Measurements from ENCODE around the gene RAB18. TPM values are rescaled to one million over a fixed set of nuclear protein-coding genes. Genes with fewer than 3 reads are reported as not detected.

Gene RAB18
- total and polyA plus RNA-seq, 2 of the 8 experiments (the other 6 are each of a cell fraction or from before 2014, with no cell fraction given): 14.7 to 69.7 TPM

GRCh38 chr10:27461312-27461711, 42.8 kb upstream of the RAB18 start:
- Histone ChIP-seq H3K79me2 (ENCODE audit: control insufficient read depth in 1 of 2, insufficient read depth in 2 of 2, low read length in 2 of 2) (no peaks in the 10 kb centered on the region), H3K9me3 (ENCODE audit: insufficient read depth in 2 of 2, low read depth in 1 of 2, low read length in 1 of 2) (no peaks in the 10 kb centered on the region), H4K91ac (replicated peaks; ENCODE audit: insufficient read length, low read length) (no peak overlapping the region), H3K4me3 (ENCODE audit: extremely low read depth in 1 of 4, insufficient read depth in 2 of 4, low read depth in 3 of 4, low read length in 4 of 4) (no peak overlapping the region), H3K23ac (ENCODE audit: insufficient read length) (no peak overlapping the region), H3K27me3 (replicated peaks in 1 of 4; ENCODE audit: control insufficient read depth in 3 of 4, extremely low read depth in 1 of 4, insufficient read depth in 3 of 4, low read length in 3 of 4) (no peaks in the 10 kb centered on the region), H3K9ac (replicated peaks in 1 of 4; ENCODE audit: extremely low read depth in 1 of 4, low read depth in 3 of 4, low read length in 3 of 4) (no peak overlapping the region), H2BK20ac (ENCODE audit: low read length) (no peak overlapping the region), H2AFZ (ENCODE audit: low read length) (no peak overlapping the region), H3K79me1 (ENCODE audit: low read depth, low read length) (no peaks in the 10 kb centered on the region), H4K20me1 (replicated peaks in 1 of 2; ENCODE audit: control insufficient read depth in 1 of 2, insufficient read depth in 2 of 2, low read length in 2 of 2) (no peaks in the 10 kb centered on the region), H4K8ac (ENCODE audit: extremely low read depth, insufficient read depth, low read length) (no peak overlapping the region), H3K4ac (replicated peaks; ENCODE audit: insufficient read length, low read depth, low read length) (no peak overlapping the region), H2BK120ac (replicated peaks; ENCODE audit: low read depth, low read length) (no peak overlapping the region), H2BK5ac (ENCODE audit: low read depth, low read length) (no peak overlapping the region), H3K14ac (ENCODE audit: insufficient read length) (no peak overlapping the region), H3K4me1 (replicated peaks in 1 of 4; ENCODE audit: control insufficient read depth in 3 of 4, insufficient read depth in 4 of 4, low read length in 3 of 4) (peaks cover 0 to 2% (median 0%) of the 10 kb centered on the region in 4 experiments; a peak in 1 of 7 replicates), H3K56ac (replicated peaks; ENCODE audit: insufficient read length, low read depth, low read length) (no peak overlapping the region), H3K23me2 (ENCODE audit: low read depth, low read length) (no peaks in the 10 kb centered on the region), H3K36me3 (ENCODE audit: control insufficient read depth in 2 of 4, insufficient read depth in 4 of 4, low read length in 3 of 4) (no peaks in the 10 kb centered on the region), H3K4me2 (ENCODE audit: insufficient read depth in 1 of 2, low read depth in 2 of 2, low read length in 2 of 2) (no peak overlapping the region), H2BK12ac (ENCODE audit: low read depth, low read length) (no peak overlapping the region), H3K27ac (ENCODE audit: low read depth, low read length) (no peak overlapping the region), H2BK15ac (ENCODE audit: low read length) (no peak overlapping the region), H4K5ac (ENCODE audit: insufficient read length, low read depth, low read length) (no peak overlapping the region), H2AK5ac (ENCODE audit: low read depth, low read length) (no peak overlapping the region), H3K18ac (ENCODE audit: extremely low read depth, low read length) (no peak overlapping the region)
- 94% methylated on average over 1 of the region's 1 CpG; no CpG with 5 or more reads in 1 of the 2 experiments for WGBS, 2 experiments (ENCODE audit: extremely low coverage in 1 of 2, insufficient coverage in 1 of 2, insufficient read length in 1 of 2, insufficient replicate concordance in 2 of 2, low coverage in 1 of 2, low lambda C conversion rate in 2 of 2, missing lambda C conversion rate in 1 of 2)
- no peak for DNase-seq (ENCODE audit: low read depth in 1 of 2, low spot score in 2 of 2)
- POLR2A ChIA-PET (ENCODE audit: partially characterized antibody): no interaction called here
- TF ChIP-seq YY1 (IDR thresholded peaks at IDR 0.05; ENCODE audit: low read depth, low read length): no peak
- TF ChIP-seq PHF8 (conservative IDR thresholded peaks at IDR 0.05; ENCODE audit: low read depth, low read length): no peak
- no peak for TF ChIP-seq SUZ12 (IDR thresholded peaks at IDR 0.05; ENCODE audit: low read length)
- TF ChIP-seq ZNF274 (IDR thresholded peaks at IDR 0.05; ENCODE audit: borderline replicate concordance, extremely low read depth, low read length): no peak
- TF ChIP-seq POLR2AphosphoS5 (IDR thresholded peaks at IDR 0.05; ENCODE audit: low read depth, low read length): no peak
- no peak for TF ChIP-seq EGR1 (IDR thresholded peaks at IDR 0.05; ENCODE audit: borderline replicate concordance, low read depth, low read length)
- TF ChIP-seq KDM4A (IDR thresholded peaks at IDR 0.05; ENCODE audit: low read depth, low read length, severe bottlenecking): no peak
- TF ChIP-seq, protein P1, sequence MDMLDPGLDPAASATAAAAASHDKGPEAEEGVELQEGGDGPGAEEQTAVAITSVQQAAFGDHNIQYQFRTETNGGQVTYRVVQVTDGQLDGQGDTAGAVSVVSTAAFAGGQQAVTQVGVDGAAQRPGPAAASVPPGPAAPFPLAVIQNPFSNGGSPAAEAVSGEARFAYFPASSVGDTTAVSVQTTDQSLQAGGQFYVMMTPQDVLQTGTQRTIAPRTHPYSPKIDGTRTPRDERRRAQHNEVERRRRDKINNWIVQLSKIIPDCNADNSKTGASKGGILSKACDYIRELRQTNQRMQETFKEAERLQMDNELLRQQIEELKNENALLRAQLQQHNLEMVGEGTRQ (IDR thresholded peaks at IDR 0.05; ENCODE audit: low read length): no peak
- no peak for TF ChIP-seq GABPA (IDR thresholded peaks at IDR 0.05; ENCODE audit: borderline replicate concordance, insufficient read depth, low read length)
- CTCF ChIA-PET (ENCODE audit: partially characterized antibody): interaction anchor here (0.7 kb wide), 1 partner anchor 10 kb away, joined by 3 read pairs; no protein-coding TSS in a partner anchor
- FAIRE-seq: no peak
